BLaER1 treated with 17β-estradiol and CSF1 and Interleukin-3, amounts not matched to agents 10 nM and 100 nM (cell line): ENCODE measurements around the gene TFEB.
A peak's percentile ranks its signal among the peaks of the same experiment; 100 is the strongest.

Experiments
- H3K27ac ChIP-seq, 11 experiments: shearing (Covaris generic); formaldehyde crosslinking; 2 replicates each; pipeline ENCODE4 v1.8.1; 2022
- H3K27me3 ChIP-seq, 11 experiments: shearing (Covaris generic); formaldehyde crosslinking; 2 replicates each; pipeline ENCODE4 v1.8.1; 2022
- H3K36me3 ChIP-seq, 11 experiments: shearing (Covaris generic); formaldehyde crosslinking; 2 replicates each; pipeline ENCODE4 v1.8.1; 2022
- H3K4me1 ChIP-seq, 10 experiments: shearing (Covaris generic); formaldehyde crosslinking; 2 replicates each; pipeline ENCODE4 v1.8.1; 2022
- H3K4me2 ChIP-seq, 11 experiments: shearing (Covaris generic); formaldehyde crosslinking; 2 replicates each; pipeline ENCODE4 v1.8.1; 2022
- H3K4me3 ChIP-seq, 10 experiments: shearing (Covaris generic); formaldehyde crosslinking; 2 replicates each; pipeline ENCODE4 v1.8.1; 2022
- H3K9ac ChIP-seq, 11 experiments: shearing (Covaris generic); formaldehyde crosslinking; 2 replicates each; pipeline ENCODE4 v1.8.1; 2022
- H3K9me3 ChIP-seq, 11 experiments: shearing (Covaris generic); formaldehyde crosslinking; replicated peaks in 1 of 11; 2 replicates each; pipeline ENCODE4 v1.8.1; 2022
- H4K20me1 ChIP-seq, 11 experiments: shearing (Covaris generic); formaldehyde crosslinking; 2 replicates each; pipeline ENCODE4 v1.8.1; 2022
- Cebpa-rat ChIP-seq, 11 experiments: shearing (Covaris generic); IDR thresholded peaks; 2 replicates each; pipeline ENCODE4 v1.8.1; 2022

TFEB gene

GRCh38 chr6:41705311-41705995, 30.0 kb downstream of the TFEB start:
- TF ChIP-seq Cebpa-rat (IDR thresholded peaks at IDR 0.05) = no peak
- Histone ChIP-seq H3K4me2 (peak overlapping the region; percentile 89 to 100 (median 98)), H3K9ac (peak overlapping the region; percentile 80 to 94 (median 90)), H3K4me3 (peak overlapping the region; percentile 45 to 73 (median 67)), H3K36me3 (peaks cover 5 to 56% (median 27%) of the 10 kb centered on the region in 11 experiments; a peak in 18 of 22 replicates), H3K4me1 (peaks cover 88 to 97% (median 96%) of the 10 kb centered on the region in 10 experiments), H4K20me1 (peaks cover 0 to 41% (median 11%) of the 10 kb centered on the region in 11 experiments; a peak in 11 of 22 replicates), H3K27me3 (no peaks in the 10 kb centered on the region), H3K27ac (peak overlapping the region; percentile 79 to 99 (median 95)), H3K9me3 (no peaks in the 10 kb centered on the region)

DNA sequence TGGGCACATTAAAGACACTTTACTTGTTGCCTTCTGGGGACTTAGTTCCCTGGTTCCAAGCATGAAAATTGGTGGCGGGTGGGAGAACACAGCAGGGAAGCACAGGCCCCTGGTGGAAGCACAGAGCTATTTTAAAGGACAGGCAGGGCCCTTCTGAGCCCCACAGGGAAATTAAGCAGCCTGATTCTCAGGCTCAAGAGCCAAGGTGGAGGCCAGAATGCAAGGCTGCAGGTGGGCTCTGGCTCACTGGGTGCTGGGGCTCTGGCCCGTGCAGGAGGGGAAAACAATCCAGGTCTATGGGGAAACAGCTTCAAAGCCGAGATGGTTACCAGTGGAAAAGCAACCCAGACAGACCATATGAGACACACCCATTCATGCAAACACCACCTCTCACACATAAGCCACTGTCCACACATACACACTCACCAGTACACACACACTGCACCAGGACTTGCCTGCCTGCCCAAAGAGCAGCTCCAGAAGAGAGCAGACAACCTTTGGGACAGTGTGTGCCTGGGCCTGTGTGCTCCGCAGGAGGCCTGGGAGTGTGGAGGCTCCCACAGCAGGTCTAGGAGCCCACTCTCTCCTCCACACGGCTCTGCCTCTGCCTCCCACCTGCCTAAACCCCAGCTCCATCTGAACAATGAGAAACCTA, 30.6 kb downstream of the TFEB start:
- Histone ChIP-seq H3K9ac (peak overlapping the region; percentile 80 to 94 (median 90)), H3K4me3 (peak overlapping the region; percentile 45 to 73 (median 67)), H3K4me1 (peaks cover 94 to 97% (median 95%) of the 10 kb centered on the region in 10 experiments), H3K36me3 (peaks cover 5 to 50% (median 21%) of the 10 kb centered on the region in 11 experiments; a peak in 19 of 22 replicates), H3K9me3 (no peaks in the 10 kb centered on the region), H4K20me1 (peaks cover 0 to 42% (median 11%) of the 10 kb centered on the region in 11 experiments; a peak in 11 of 22 replicates), H3K27ac (peak overlapping the region; percentile 79 to 99 (median 95)), H3K27me3 (no peaks in the 10 kb centered on the region), H3K4me2 (peak overlapping the region; percentile 89 to 100 (median 98))
- no peak for TF ChIP-seq Cebpa-rat (IDR thresholded peaks at IDR 0.05)

GRCh38 chr6:41704028-41704427, 31.4 kb downstream of the TFEB start:
- TF ChIP-seq Cebpa-rat (IDR thresholded peaks at IDR 0.05) = no peak
- Histone ChIP-seq H3K4me2 (peak overlapping the region; percentile 89 to 100 (median 98)), H3K9me3 (no peaks in the 10 kb centered on the region), H3K9ac (peak overlapping the region; percentile 80 to 94 (median 90)), H4K20me1 (peaks cover 0 to 48% (median 17%) of the 10 kb centered on the region in 11 experiments; a peak in 13 of 22 replicates), H3K36me3 (peaks cover 9 to 50% (median 27%) of the 10 kb centered on the region in 11 experiments; a peak in 21 of 22 replicates), H3K27ac (peak overlapping the region; percentile 79 to 99 (median 95); a peak in 20 of 22 replicates), H3K4me1 (peaks cover 94 to 97% (median 96%) of the 10 kb centered on the region in 10 experiments), H3K27me3 (no peaks in the 10 kb centered on the region), H3K4me3 (peak overlapping the region; percentile 45 to 73 (median 67); a peak in 19 of 20 replicates)

DNA sequence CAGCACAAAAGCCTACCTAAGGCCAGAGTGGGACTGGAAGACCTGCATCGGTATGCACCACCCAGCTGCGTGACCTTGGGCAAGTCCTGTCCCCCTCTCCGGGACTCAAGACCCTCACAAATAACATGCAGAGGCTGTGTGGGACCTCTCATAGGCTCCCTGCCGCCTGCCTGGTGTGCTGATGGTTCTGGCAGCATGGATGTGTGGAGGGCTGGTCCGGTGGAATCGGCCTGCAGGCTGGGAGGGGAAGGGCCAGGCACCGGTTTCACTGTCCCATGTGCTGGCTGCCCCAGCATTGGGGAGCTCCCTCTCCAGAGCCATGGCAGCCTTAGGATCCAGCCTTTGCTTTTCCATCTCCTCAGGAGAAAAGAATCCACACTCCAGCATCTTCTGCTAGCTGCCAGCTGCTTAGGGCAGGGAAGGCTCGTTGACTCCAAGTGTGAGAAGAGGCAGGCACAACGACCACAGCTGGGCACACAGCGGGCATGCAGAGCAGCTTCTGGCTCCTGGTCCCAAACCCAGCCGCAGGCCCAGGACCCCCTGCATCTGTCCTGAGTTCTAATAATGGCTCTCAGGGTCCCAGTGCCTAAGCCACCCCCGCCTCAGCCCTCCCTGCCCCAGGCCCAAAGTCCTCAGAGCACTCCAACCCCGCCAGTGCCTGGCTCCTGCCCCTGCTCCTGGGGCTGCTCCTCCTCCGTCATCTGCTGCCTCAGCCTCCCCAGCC, 32.5 kb downstream of the TFEB start:
- Histone ChIP-seq H3K9me3 (no peaks in the 10 kb centered on the region), H3K27ac (peak overlapping the region in 9 of 11 experiments; percentile 25 to 99 (median 96); a peak in 17 of 22 replicates), H3K4me3 (peak overlapping the region in 3 of 10 experiments; percentile 68 to 71 (median 70); a peak in 6 of 20 replicates), H3K4me2 (peak overlapping the region; percentile 89 to 100 (median 98)), H3K36me3 (peaks cover 20 to 55% (median 36%) of the 10 kb centered on the region in 11 experiments), H3K4me1 (peaks cover 94 to 97% (median 96%) of the 10 kb centered on the region in 10 experiments), H4K20me1 (peaks cover 0 to 58% (median 22%) of the 10 kb centered on the region in 11 experiments; a peak in 14 of 22 replicates), H3K9ac (peak overlapping the region; percentile 31 to 94 (median 90); a peak in 20 of 22 replicates), H3K27me3 (no peaks in the 10 kb centered on the region)
- no peak for TF ChIP-seq Cebpa-rat (IDR thresholded peaks at IDR 0.05)

- H3K9ac ChIP-seq = peak overlapping the region; percentile 21 to 94 (median 90); a peak in 17 of 22 replicates
- H3K27me3 ChIP-seq = no peaks in the 10 kb centered on the region
- peak overlapping the region in 2 of 10 experiments; percentile 70 to 71; a peak in 3 of 20 replicates for H3K4me3 ChIP-seq
- H3K36me3 ChIP-seq = peaks cover 20 to 56% (median 40%) of the 10 kb centered on the region in 11 experiments
- peaks cover 88 to 97% (median 93%) of the 10 kb centered on the region in 10 experiments for H3K4me1 ChIP-seq
- H3K9me3 ChIP-seq = no peaks in the 10 kb centered on the region
- peak overlapping the region in 9 of 11 experiments; percentile 25 to 99 (median 96); a peak in 17 of 22 replicates for H3K27ac ChIP-seq
- H3K4me2 ChIP-seq = peak overlapping the region; percentile 89 to 100 (median 98)
- no peak for TF ChIP-seq Cebpa-rat (IDR thresholded peaks at IDR 0.05)
- peaks cover 0 to 63% (median 22%) of the 10 kb centered on the region in 11 experiments; a peak in 14 of 22 replicates for H4K20me1 ChIP-seq
Observed at GRCh38 chr6:41702089-41702745, 33.2 kb downstream of the TFEB start.

GRCh38 chr6:41700463-41701347, 34.7 kb downstream of the TFEB start:
- no peaks in the 10 kb centered on the region for H3K9me3 ChIP-seq
- no peak for TF ChIP-seq Cebpa-rat (IDR thresholded peaks at IDR 0.05)
- peaks cover 26 to 67% (median 49%) of the 10 kb centered on the region in 11 experiments for H3K36me3 ChIP-seq
- peaks cover 0 to 75% (median 27%) of the 10 kb centered on the region in 11 experiments; a peak in 17 of 22 replicates for H4K20me1 ChIP-seq
- peak overlapping the region; percentile 89 to 100 (median 98) for H3K4me2 ChIP-seq
- H3K4me3 ChIP-seq = peak overlapping the region in 9 of 10 experiments; percentile 14 to 56 (median 45); a peak in 14 of 20 replicates
- H3K9ac ChIP-seq = peak overlapping the region; percentile 25 to 92 (median 73); a peak in 20 of 22 replicates
- peaks cover 83 to 96% (median 88%) of the 10 kb centered on the region in 10 experiments for H3K4me1 ChIP-seq
- peak overlapping the region in 9 of 11 experiments; percentile 53 to 99 (median 96); a peak in 17 of 22 replicates for H3K27ac ChIP-seq
- no peaks in the 10 kb centered on the region for H3K27me3 ChIP-seq

GRCh38 chr6:41699063-41699462, 36.3 kb downstream of the TFEB start:
- Histone ChIP-seq H3K9me3 (no peaks in the 10 kb centered on the region), H3K4me2 (peak overlapping the region; percentile 38 to 100 (median 96)), H3K9ac (peak overlapping the region in 7 of 11 experiments; percentile 4 to 57 (median 50); a peak in 11 of 22 replicates), H3K36me3 (peaks cover 26 to 69% (median 51%) of the 10 kb centered on the region in 11 experiments), H3K4me3 (no peak overlapping the region), H4K20me1 (peaks cover 0 to 92% (median 41%) of the 10 kb centered on the region in 11 experiments; a peak in 19 of 22 replicates), H3K27me3 (no peaks in the 10 kb centered on the region), H3K27ac (peak overlapping the region in 8 of 11 experiments; percentile 34 to 98 (median 48); a peak in 14 of 22 replicates), H3K4me1 (peaks cover 83 to 95% (median 87%) of the 10 kb centered on the region in 10 experiments)
- TF ChIP-seq Cebpa-rat (IDR thresholded peaks at IDR 0.05) = no peak
